ENCODE measurements around the gene NRTN. TPM values are rescaled to one million over a fixed set of nuclear protein-coding genes. Genes with fewer than 3 reads are reported as not detected.
A peak's percentile ranks its signal among the peaks of the same experiment; 100 is the strongest.

Gene NRTN
- total RNA-seq, 1 experiment from 2014 or later: 3.9 TPM

GRCh38 chr19:5821521-5822180 lies 16.8 kb downstream of the NRTN start:
- Histone ChIP-seq H3K79me2 (ENCODE audit: low read length) (no peaks in the 10 kb centered on the region), H3K36me3 (ENCODE audit: low read depth, low read length) (no peaks in the 10 kb centered on the region), H3K9me2 (replicated peaks; ENCODE audit: low read length) (no peaks in the 10 kb centered on the region), H2AFZ (ENCODE audit: low read length) (no peak overlapping the region), H3K9me3 (ENCODE audit: low read length) (no peaks in the 10 kb centered on the region), H3K4me3 (ENCODE audit: low read length) (no peak overlapping the region), H3F3A (ENCODE audit: low read length, unreplicated experiment) (no peaks in the 10 kb centered on the region), H3K27ac (ENCODE audit: low read length) (no peak overlapping the region), H3K4me2 (ENCODE audit: low read length) (no peak overlapping the region), H4K20me1 (ENCODE audit: low read length) (no peaks in the 10 kb centered on the region), H3K4me1 (ENCODE audit: insufficient read depth, low read length) (no peaks in the 10 kb centered on the region; the same call in 1 of the 2 replicates), H3K9ac (ENCODE audit: low read length) (no peak overlapping the region), H3K27me3 (ENCODE audit: low read length) (no peaks in the 10 kb centered on the region)
- intact Hi-C loops (cut with micrococcal nuclease): loop anchor here (5.0 kb wide), 1 partner anchor 71 kb away; no protein-coding TSS in a partner anchor
- TF ChIP-seq EZH2phosphoT487 (IDR thresholded peaks at IDR 0.05; ENCODE audit: borderline replicate concordance, low read length) (no peak), CTCF (conservative IDR thresholded peaks at IDR 0.05; ENCODE audit: low read depth, low read length) (no peak), EZH2 (IDR thresholded peaks at IDR 0.05; ENCODE audit: low read length, unreplicated experiment) (no peak)
- BruUV-seq (replicated peaks): no TSS peak
- no peak for DNase-seq
- ChIA-PET POLR2A (ENCODE audit: unreplicated experiment) (no interaction called here), CTCF (interaction anchor here (2.2 kb wide), 1 partner anchor 18 kb away, joined by 16 read pairs; no protein-coding TSS in a partner anchor)
- no peak for ATAC-seq

GRCh38 chr19:5822181-5822844 lies 17.4 kb downstream of the NRTN start:
- CTCF ChIA-PET: interaction anchor here (2.2 kb wide), 1 partner anchor 18 kb away, joined by 16 read pairs; no protein-coding TSS in a partner anchor
- no TSS peak for BruUV-seq (replicated peaks)
- Histone ChIP-seq H3K4me3 (ENCODE audit: low read length) (no peak overlapping the region), H3K36me3 (ENCODE audit: low read depth, low read length) (no peaks in the 10 kb centered on the region), H2AFZ (ENCODE audit: low read length) (0 out of 2 replicates have a peak overlapping the region, but pooled peaks have one; percentile 18), H3K27ac (ENCODE audit: low read length) (no peak overlapping the region), H3K9me2 (replicated peaks; ENCODE audit: low read length) (no peaks in the 10 kb centered on the region), H4K20me1 (ENCODE audit: low read length) (no peaks in the 10 kb centered on the region), H3K4me1 (ENCODE audit: insufficient read depth, low read length) (peaks cover 6% of the 10 kb centered on the region; the same call in 1 of the 2 replicates), H3K9me3 (ENCODE audit: low read length) (no peaks in the 10 kb centered on the region), H3K79me2 (ENCODE audit: low read length) (no peaks in the 10 kb centered on the region), H3K9ac (ENCODE audit: low read length) (no peak overlapping the region), H3F3A (ENCODE audit: low read length, unreplicated experiment) (no peaks in the 10 kb centered on the region), H3K27me3 (ENCODE audit: low read length) (no peaks in the 10 kb centered on the region), H3K4me2 (ENCODE audit: low read length) (peak overlapping the region; percentile 20; the same call in 1 of the 2 replicates)
- intact Hi-C loops (cut with micrococcal nuclease): loop anchor here (5.0 kb wide), 1 partner anchor 70 kb away; no protein-coding TSS in a partner anchor
- TF ChIP-seq EZH2phosphoT487 (IDR thresholded peaks at IDR 0.05; ENCODE audit: borderline replicate concordance, low read length) (no peak), CTCF (conservative IDR thresholded peaks at IDR 0.05; ENCODE audit: low read depth, low read length) (no peak), EZH2 (IDR thresholded peaks at IDR 0.05; ENCODE audit: low read length, unreplicated experiment) (no peak)
- POLR2A ChIA-PET (ENCODE audit: unreplicated experiment): no interaction called here
- DNase-seq: no peak
- ATAC-seq: no peak
